Omental fat pad (tissue), 4 donors: ENCODE measurements around the gene CADM1. TPM values are rescaled to one million over a fixed set of nuclear protein-coding genes. Genes with fewer than 3 reads are reported as not detected.

Experiments used
- ATAC-seq: fragments of 150-250 bp; one replicate; pipeline ENCODE4 v1.9.1; 2016; ENCODE audit warnings: mild to moderate bottlenecking, moderate library complexity; ENCODE audit not compliant: low FRiP score
- DNase-seq: peaks from one replicate; pipeline ENCODE4 v3.0.0-alpha.2; 2019; ENCODE audit warnings: low spot score
- CTCF ChIP-seq, 3 donors: fragments of 450-650 bp; IDR thresholded peaks; one replicate each; pipeline ENCODE4 v1.5.1; 2016 to 2017; ENCODE audit warnings: antibody characterized with exemption in 3 of 3, mild to moderate bottlenecking in 3 of 3, moderate library complexity in 2 of 3
- total RNA-seq, 4 donors: library from RNA; depleted of rRNA; stranded (reverse); fragments of >200 nt; gene quantifications; one replicate each; pipeline ENCODE4 v1.1.0, GENCODE V29; 2016

Gene CADM1
- total RNA-seq, 4 donors from 2014 or later: 5.8 to 27.9 (median 14.9) TPM

GRCh38 chr11:115188188-115188897 is 315.9 kb downstream of the CADM1 start:
- TF ChIP-seq CTCF (IDR thresholded peaks at IDR 0.05): no peak
- no peak for DNase-seq
- ATAC-seq: no peak

GRCh38 chr11:115185931-115186330 is 318.3 kb downstream of the CADM1 start:
- no peak for TF ChIP-seq CTCF (IDR thresholded peaks at IDR 0.05)
- no peak for ATAC-seq
- DNase-seq: no peak

GRCh38 chr11:115185507-115185906 is 318.7 kb downstream of the CADM1 start:
- DNase-seq (no peak), ATAC-seq (no peak)

GRCh38 chr11:115184901-115185300 is 319.3 kb downstream of the CADM1 start:
- TF ChIP-seq CTCF (IDR thresholded peaks at IDR 0.05): no peak
- no peak for DNase-seq
- ATAC-seq: no peak

More at GRCh38 chr11:115185507-115185906, 318.7 kb downstream of the CADM1 start:
- TF ChIP-seq CTCF (IDR thresholded peaks at IDR 0.05): no peak

- ATAC-seq (no peak), DNase-seq (no peak)
- TF ChIP-seq CTCF (IDR thresholded peaks at IDR 0.05): no peak
These were observed 320.4 kb downstream of the CADM1 start for GRCh38 chr11:115183830-115184229.

- no peak for ATAC-seq
- no peak for TF ChIP-seq CTCF (IDR thresholded peaks at IDR 0.05)
- no peak for DNase-seq
These were observed 321.1 kb downstream of the CADM1 start for GRCh38 chr11:115183136-115183535.

- no peak for TF ChIP-seq CTCF (IDR thresholded peaks at IDR 0.05)
- no peak for DNase-seq
- ATAC-seq: no peak
These were observed 321.8 kb downstream of the CADM1 start for GRCh38 chr11:115182282-115182955.
